NOMO-1 treated with dmso at 0.1 percent for 144 hours (cell line): ENCODE data around the gene RPL12.

ENCODE experiments used
- DNase-seq: peaks from one replicate; lab custom pipeline; 2025; ENCODE audit not compliant: unreplicated experiment; lab: John Stamatoyannopoulos, UW

The RPL12 gene

GRCh38 chr9:127450830-127451607, at the start of gene RPL12, which contains the start of gene LRSAM1:
Gene RPL12, minus strand, starts transcription at chr9:127451406. Its CDS starts 89 bp downstream, at chr9:127451317.
Gene LRSAM1, plus strand, starts transcription at chr9:127451510. Its CDS starts 3,018 bp downstream, at chr9:127454528.
- DNase-seq, result peak; percentile 86

DNA sequence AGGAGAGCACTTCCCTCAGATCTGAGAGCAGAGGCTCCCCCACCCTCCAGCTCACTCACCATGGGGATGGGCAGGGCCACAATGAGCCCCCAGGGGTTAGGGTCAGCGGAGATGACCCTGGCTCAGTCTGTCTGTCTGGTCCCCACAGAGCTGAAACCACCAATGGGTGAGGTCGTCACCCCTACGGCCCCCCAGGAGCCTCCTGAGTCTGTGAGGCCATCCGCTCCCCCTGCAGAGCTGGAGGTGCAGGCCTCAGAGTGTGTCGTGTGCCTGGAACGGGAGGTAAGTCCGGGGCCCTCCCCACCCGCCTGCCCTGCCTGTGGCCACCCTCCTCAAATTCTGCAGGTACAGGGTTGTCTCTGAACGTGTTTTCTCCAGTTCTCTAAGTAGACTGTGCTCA, 49.7 kb upstream of the RPL12 start:
- no peak for DNase-seq

DNA sequence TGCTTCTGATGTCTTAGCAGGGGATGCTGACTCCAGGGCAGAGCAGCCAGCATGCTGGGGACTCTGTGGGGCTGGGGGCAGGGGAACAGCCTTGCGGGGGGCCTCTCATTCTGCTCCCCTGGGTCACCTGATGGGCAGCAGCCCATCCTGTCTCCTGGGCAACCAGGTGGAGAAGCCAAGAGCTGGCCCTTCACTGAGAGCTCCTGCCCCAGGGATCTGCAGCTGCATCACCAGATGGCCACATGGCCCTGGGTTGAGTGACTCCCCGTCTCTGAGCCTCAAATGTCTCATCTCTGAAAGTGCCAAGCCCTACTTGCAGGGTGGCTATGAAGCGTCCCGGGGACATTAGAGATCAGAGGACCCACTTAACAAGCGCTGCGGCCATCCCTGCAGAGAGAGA, 49.2 kb upstream of the RPL12 start:
- DNase-seq, result no peak

GRCh38 chr9:127498298-127498697, 47.1 kb upstream of the RPL12 start:
- no peak for DNase-seq

- no peak for DNase-seq
Observed at GRCh38 chr9:127497656-127498290, 46.6 kb upstream of the RPL12 start.

- no peak for DNase-seq
Observed at GRCh38 chr9:127496974-127497373, 45.8 kb upstream of the RPL12 start.

DNA sequence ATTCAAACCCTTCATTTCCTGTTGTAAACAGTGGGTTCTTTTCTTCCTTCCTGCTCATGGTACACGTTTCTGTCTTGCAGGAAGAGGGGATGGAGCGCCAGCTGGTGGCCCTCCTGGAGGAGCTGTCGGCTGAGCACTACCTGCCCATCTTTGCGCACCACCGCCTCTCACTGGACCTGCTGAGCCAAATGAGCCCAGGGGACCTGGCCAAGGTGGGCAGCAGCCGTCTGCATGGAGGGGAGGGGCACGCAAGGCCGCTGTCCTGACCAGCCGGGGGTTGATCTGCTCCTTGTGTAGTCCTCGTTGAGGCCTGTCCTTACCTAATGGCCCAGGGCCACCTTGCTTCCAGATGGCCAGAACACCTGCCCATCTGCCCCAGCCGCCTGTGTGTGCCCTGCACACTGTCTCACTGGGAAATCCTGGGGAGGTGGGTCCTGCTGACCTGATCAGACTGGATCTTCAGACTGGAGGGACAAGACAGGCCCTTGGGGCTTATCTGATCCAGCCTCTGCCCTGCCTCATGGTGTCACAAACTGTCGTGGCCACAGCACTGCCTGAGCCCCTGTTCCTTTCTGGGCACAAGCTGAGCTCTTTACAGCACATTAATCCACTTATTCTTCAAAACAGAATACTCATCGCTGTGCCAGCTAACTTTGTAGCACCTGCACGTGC, 44.8 kb upstream of the RPL12 start:
- no peak for DNase-seq

GRCh38 chr9:127494304-127494702, 43.1 kb upstream of the RPL12 start:
- DNase-seq, result no peak

- no peak for DNase-seq
Observed at GRCh38 chr9:127493592-127494303, 42.5 kb upstream of the RPL12 start.

DNA sequence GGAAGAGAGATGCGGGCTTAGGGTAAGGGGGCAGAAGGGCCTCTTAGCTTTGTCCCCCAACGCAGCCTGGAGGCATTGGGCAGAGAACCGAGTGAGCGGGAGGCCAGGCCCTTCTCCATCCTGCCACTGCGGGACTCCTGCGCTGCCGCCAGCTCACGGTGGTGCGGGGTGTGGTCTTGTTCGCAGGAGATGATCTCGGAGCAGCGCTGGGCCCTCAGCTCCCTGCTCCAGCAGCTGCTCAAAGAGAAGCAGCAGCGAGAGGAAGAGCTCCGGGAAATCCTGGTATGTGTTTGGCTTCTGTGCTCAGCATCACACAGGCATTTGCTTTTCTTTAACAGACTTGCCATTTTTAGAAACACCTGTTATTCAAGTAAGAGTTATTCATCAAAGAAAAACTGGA, 41.4 kb upstream of the RPL12 start:
- DNase-seq, result no peak

- no peak for DNase-seq
Observed at GRCh38 chr9:127491516-127491915, 40.3 kb upstream of the RPL12 start.

DNA sequence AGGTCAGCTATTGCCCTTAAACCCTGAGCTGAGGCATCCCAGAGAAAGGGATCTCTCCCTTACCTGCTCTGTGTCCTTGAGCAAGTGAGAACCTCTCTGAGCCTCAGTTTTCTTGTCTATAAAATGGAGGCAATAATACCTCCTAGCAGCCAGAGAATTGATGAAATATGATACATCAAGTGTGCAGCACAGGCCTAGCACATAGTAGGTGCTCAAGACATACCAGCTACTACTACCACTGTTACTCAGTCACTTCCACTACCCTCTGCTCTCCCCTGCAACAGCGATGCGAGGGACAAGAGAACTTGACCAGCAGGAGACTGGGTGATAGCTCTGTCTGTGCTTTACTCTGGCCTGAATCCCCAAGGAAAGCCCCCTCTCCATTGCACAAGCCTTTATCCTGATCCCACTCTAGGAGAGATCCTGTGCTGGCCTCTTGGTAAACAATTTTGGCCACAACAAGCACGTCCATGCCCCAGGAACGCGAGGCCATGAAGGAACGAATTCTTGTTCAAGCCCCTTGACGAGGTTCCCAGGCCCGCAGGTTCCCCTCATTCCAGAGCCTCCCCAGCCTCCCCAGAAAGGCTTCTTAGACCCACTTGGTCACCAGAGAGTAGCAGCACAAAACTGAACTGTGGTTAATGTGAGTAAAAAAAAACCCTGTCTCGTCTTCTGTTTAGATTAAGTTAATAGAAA, 39.5 kb upstream of the RPL12 start:
- DNase-seq, result no peak

- DNase-seq, result no peak
Observed at GRCh38 chr9:127489471-127490115, 38.4 kb upstream of the RPL12 start.

GRCh38 chr9:127488946-127489345, 37.7 kb upstream of the RPL12 start:
- no peak for DNase-seq

GRCh38 chr9:127485995-127486394, 34.8 kb upstream of the RPL12 start:
- no peak for DNase-seq

GRCh38 chr9:127482662-127483061, 31.5 kb upstream of the RPL12 start:
- no peak for DNase-seq

DNA sequence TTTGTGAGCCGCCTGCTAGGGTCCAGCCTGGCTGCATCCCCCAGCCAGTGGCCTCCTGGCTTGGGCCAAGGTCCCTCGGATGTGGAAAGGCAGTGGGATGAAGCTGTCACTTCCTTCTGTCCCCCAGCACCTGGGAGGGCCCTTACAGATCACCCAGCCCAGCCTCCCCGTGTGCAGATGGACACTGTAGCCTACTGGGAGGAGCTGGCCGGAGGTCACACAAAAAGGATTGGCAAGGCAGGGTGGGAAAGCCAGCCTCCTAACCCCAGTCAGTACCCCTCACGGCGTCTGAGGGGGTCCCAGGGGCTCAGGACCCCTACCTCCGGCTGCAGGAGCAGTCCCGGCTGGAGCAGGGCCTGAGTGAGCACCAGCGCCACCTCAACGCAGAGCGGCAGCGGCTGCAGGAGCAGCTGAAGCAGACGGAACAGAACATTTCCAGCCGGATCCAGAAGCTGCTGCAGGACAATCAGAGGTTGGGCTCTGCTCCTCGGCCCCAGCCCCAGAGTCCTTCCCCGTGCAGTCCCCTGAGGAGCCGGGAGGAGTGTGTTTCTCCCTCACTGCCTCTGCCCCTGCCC, 28.4 kb upstream of the RPL12 start:
- DNase-seq, result no peak

GRCh38 chr9:127474592-127474991, 23.4 kb upstream of the RPL12 start:
- DNase-seq, result no peak

- no peak for DNase-seq
Observed at GRCh38 chr9:127473932-127474331, 22.7 kb upstream of the RPL12 start.

DNA sequence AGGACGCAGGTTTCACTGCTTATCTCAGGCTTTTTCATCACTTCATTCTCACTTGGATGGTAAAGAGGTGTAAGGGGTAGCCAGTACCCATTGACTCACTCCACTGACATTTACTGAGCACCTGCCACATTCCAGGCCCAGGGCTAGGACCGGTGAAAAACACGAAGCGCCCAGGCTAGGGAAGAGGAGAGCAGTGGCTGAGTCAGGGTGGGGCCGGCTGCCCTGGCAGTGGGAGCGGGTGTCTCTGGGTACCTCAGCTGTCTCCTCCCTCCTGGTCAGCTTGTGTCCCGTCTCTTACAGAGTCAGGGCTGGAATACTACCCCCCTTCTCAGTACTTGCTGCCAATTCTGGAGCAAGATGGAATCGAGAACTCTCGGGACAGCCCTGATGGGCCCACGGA, 22.3 kb upstream of the RPL12 start:
- no peak for DNase-seq
